OCI-LY7 (cell line): ENCODE data around the gene SLCO2B1. TPM values are rescaled to one million over a fixed set of nuclear protein-coding genes. Genes with fewer than 3 reads are reported as not detected.

Experiments
- BruUV-seq: library from RNA; stranded (reverse); fragments of 400-500 nt; replicated peaks from 2 replicates; lab custom pipeline; 2021; lab: Mats Ljungman, UMichigan
- CTCF ChIA-PET: fragments of 300-600 bp; sonication (Branson Sonifier 250); formaldehyde crosslinking; loops from one replicate; lab custom pipeline; 2022; ENCODE audit warnings: antibody characterized with exemption; ENCODE audit not compliant: unreplicated experiment; lab: Charles Lee
- POLR2A ChIA-PET: fragments of 300-600 bp; sonication (Branson Sonifier 250); formaldehyde crosslinking; loops from one replicate; lab custom pipeline; 2022; ENCODE audit warnings: antibody characterized with exemption; lab: Charles Lee
- DNase-seq: peaks from one replicate; pipeline ENCODE4 v3.0.0-alpha.2; 2015; ENCODE audit warnings: low spot score
- H2AFZ ChIP-seq: fragments of 200-600 bp; sonication (generic), shearing (Covaris generic); 2 replicates; pipeline ENCODE4 v1.6.1; 2014; ENCODE audit warnings: mild to moderate bottlenecking, antibody characterized with exemption, low read length, moderate library complexity
- H3K27ac ChIP-seq: fragments of 200-600 bp; sonication (generic); 2 replicates; pipeline ENCODE4 v1.5.1; 2014; ENCODE audit warnings: mixed run types, low read depth, mild to moderate bottlenecking, moderate library complexity, low read length, inconsistent platforms; ENCODE audit not compliant: poor library complexity, severe bottlenecking
- H3K36me3 ChIP-seq: fragments of 200-600 bp; sonication (generic); 2 replicates; pipeline ENCODE4 v1.6.1; 2014; ENCODE audit warnings: mild to moderate bottlenecking, antibody characterized with exemption, low read length, moderate library complexity, mixed read lengths; ENCODE audit not compliant: insufficient read depth
- H3K4me1 ChIP-seq: fragments of 200-600 bp; sonication (generic); 2 replicates; pipeline ENCODE4 v1.5.1; 2014; ENCODE audit warnings: mild to moderate bottlenecking, low read length; ENCODE audit not compliant: insufficient read depth, poor library complexity, severe bottlenecking
- H3K4me2 ChIP-seq: fragments of 200-600 bp; sonication (generic); 2 replicates; pipeline ENCODE4 v1.6.1; 2014; ENCODE audit warnings: mild to moderate bottlenecking, low read length
- H3K4me3 ChIP-seq: fragments of 200-600 bp; sonication (generic); 2 replicates; pipeline ENCODE4 v1.5.1; 2014; ENCODE audit warnings: mild to moderate bottlenecking, low read depth, low read length; ENCODE audit not compliant: poor library complexity, severe bottlenecking
- H3K79me2 ChIP-seq: fragments of 200-600 bp; sonication (generic); 2 replicates; pipeline ENCODE4 v1.6.1; 2016; ENCODE audit warnings: low read depth, mild to moderate bottlenecking, low read length, moderate library complexity, mixed read lengths; ENCODE audit not compliant: insufficient read depth
- H3K9me2 ChIP-seq: fragments of 200-600 bp; sonication (generic); 2 replicates; pipeline ENCODE4 v1.6.1; 2016; ENCODE audit warnings: mild to moderate bottlenecking, low read length, mixed read lengths; ENCODE audit not compliant: insufficient read depth
- H3K9me3 ChIP-seq: fragments of 200-600 bp; sonication (generic); 2 replicates; pipeline ENCODE4 v1.6.1; 2014; ENCODE audit warnings: mild to moderate bottlenecking, mixed run types, low read length, mixed read lengths
- H4K20me1 ChIP-seq: fragments of 200-600 bp; sonication (generic); 2 replicates; pipeline ENCODE4 v1.6.1; 2014; ENCODE audit warnings: mild to moderate bottlenecking, antibody characterized with exemption, low read length, moderate library complexity, mixed read lengths; ENCODE audit not compliant: insufficient read depth
- EZH2phosphoT487 ChIP-seq: fragments of 200-600 bp; sonication (generic); IDR thresholded peaks from 2 replicates; pipeline ENCODE4 v1.6.1; 2018; ENCODE audit warnings: low read depth, borderline replicate concordance, mild to moderate bottlenecking, mixed run types, antibody characterized with exemption, low read length, moderate library complexity, mixed read lengths
- intact Hi-C: fragments of 100-400 bp; cut with micrococcal nuclease; formaldehyde crosslinking; loops from one replicate; pipeline ENCODE4 v1.10.0; 2022; ENCODE audit not compliant: unreplicated experiment
- total RNA-seq, 2 experiments: library from RNA; depleted of rRNA in 1 of 2; stranded (reverse); fragments of >200 nt in 1 of 2; shearing (Covaris generic) in 1 of 2; gene quantifications; 2 replicates each; pipeline ENCODE4 v1.2.3, GENCODE V29; 2014 to 2022
- TF ChIP-seq, protein P1 (sequence below): fragments of 200-600 bp; sonication (generic); conservative IDR thresholded peaks from 2 replicates; pipeline ENCODE4 v1.5.1; 2014; ENCODE audit warnings: mild to moderate bottlenecking, antibody characterized with exemption, low read length, moderate library complexity, mixed read lengths

Gene SLCO2B1
- total RNA-seq, 2 experiments from 2014 or later = 0.03 TPM; not detected in 1

DNA sequence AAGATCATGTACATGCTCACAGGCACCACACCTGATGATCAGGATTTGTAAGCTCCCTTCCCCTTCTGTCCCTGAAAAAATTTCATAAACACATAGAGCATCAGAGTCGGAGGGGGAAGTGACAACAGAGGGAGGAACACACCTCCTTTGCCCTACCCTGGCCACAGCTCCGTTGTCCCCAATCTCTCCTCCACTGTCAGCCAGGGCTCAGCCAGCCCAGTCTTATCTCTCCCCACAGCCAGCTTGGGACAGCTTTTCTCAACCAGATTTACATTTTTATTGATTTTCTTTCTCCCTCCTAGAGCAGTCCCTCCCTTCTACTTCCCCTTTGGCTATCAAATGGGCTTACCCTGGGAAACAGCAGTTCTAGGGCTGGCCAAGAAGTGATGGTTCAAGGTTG, 57.5 kb downstream of the SLCO2B1 start:
- ChIA-PET CTCF (no interaction called here), POLR2A (interaction anchor here (0.5 kb wide), 1 partner anchor 867 kb away, joined by 6 read pairs; no protein-coding TSS in a partner anchor)

DNA sequence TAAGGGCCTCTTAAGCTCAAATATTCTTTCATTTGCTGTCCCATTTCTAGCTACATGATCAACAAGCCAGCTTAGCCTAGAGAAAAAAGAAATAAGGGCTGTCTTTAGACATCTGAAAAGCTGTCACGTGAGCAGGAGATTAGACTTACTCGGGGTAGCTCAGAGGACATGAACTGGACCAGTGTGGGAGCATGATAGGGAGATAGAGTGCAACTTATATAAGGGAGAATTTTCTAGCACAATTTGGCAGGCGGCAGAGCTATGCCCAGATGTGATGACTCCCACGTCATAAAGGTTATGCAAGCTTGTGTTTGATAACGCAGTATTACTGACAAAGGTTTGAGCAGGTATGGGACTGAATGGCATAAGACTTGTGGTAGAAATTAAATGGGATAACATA, 61.5 kb downstream of the SLCO2B1 start:
- intact Hi-C loops = no loop called here
- no peaks in the 10 kb centered on the region for H3K4me1 ChIP-seq
- no peaks in the 10 kb centered on the region; the same call in 1 of the 2 replicates for H4K20me1 ChIP-seq
- CTCF ChIA-PET = interaction anchor here (1.3 kb wide), 1 partner anchor 72 kb away, joined by 3 read pairs; no protein-coding TSS in a partner anchor
- no peak overlapping the region for H3K27ac ChIP-seq
- no peak overlapping the region for H3K4me2 ChIP-seq
- H3K4me3 ChIP-seq = no peak overlapping the region
- H3K9me3 ChIP-seq = no peaks in the 10 kb centered on the region
- H3K79me2 ChIP-seq = no peaks in the 10 kb centered on the region
- no TSS peak for BruUV-seq
- H3K36me3 ChIP-seq = no peaks in the 10 kb centered on the region
- POLR2A ChIA-PET = interaction anchor here (1.2 kb wide), 1 partner anchor 11 kb away, joined by 3 read pairs; no protein-coding TSS in a partner anchor
- DNase-seq = no peak
- no peaks in the 10 kb centered on the region for H3K9me2 ChIP-seq
- no peak overlapping the region for H2AFZ ChIP-seq
- TF ChIP-seq, protein P1, sequence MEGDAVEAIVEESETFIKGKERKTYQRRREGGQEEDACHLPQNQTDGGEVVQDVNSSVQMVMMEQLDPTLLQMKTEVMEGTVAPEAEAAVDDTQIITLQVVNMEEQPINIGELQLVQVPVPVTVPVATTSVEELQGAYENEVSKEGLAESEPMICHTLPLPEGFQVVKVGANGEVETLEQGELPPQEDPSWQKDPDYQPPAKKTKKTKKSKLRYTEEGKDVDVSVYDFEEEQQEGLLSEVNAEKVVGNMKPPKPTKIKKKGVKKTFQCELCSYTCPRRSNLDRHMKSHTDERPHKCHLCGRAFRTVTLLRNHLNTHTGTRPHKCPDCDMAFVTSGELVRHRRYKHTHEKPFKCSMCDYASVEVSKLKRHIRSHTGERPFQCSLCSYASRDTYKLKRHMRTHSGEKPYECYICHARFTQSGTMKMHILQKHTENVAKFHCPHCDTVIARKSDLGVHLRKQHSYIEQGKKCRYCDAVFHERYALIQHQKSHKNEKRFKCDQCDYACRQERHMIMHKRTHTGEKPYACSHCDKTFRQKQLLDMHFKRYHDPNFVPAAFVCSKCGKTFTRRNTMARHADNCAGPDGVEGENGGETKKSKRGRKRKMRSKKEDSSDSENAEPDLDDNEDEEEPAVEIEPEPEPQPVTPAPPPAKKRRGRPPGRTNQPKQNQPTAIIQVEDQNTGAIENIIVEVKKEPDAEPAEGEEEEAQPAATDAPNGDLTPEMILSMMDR = no peak
- TF ChIP-seq EZH2phosphoT487 = no peak

More for the DNA sequence above, 57.5 kb downstream of the SLCO2B1 start:
- Histone ChIP-seq H3K79me2 (no peaks in the 10 kb centered on the region), H3K9me3 (no peaks in the 10 kb centered on the region), H4K20me1 (no peaks in the 10 kb centered on the region), H3K4me2 (no peak overlapping the region), H3K36me3 (no peaks in the 10 kb centered on the region), H3K4me3 (no peak overlapping the region), H2AFZ (no peak overlapping the region), H3K27ac (no peak overlapping the region), H3K4me1 (peaks cover 8% of the 10 kb centered on the region), H3K9me2 (no peaks in the 10 kb centered on the region)
- TF ChIP-seq, protein P1 = no peak
- TF ChIP-seq EZH2phosphoT487 = no peak
- DNase-seq = no peak
- intact Hi-C loops = loop anchor here (5.0 kb wide), 1 partner anchor 39 kb away; no protein-coding TSS in a partner anchor
- BruUV-seq = no TSS peak

DNA sequence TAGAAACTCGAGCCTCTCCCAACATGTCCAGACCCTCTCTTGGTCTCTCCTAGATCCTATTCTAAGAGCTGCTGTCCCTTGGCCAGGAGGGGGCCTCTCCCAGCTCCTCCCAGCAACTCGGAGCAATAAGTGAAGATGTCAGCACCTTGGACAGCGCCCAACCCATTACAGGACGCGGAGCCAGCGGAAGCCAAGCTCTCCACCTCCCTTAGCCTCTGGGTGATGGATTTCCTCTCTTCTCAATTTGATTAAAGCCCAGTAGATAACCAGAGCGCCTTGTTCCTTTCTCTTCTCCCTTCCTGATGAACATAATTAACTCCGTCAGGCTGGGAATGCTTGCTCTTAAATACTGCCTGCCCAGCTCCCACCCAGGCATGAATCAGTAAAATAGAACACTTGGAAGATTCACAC, 63.5 kb downstream of the SLCO2B1 start:
- Histone ChIP-seq H3K79me2 (no peaks in the 10 kb centered on the region), H2AFZ (no peak overlapping the region), H3K9me3 (no peaks in the 10 kb centered on the region), H3K36me3 (no peaks in the 10 kb centered on the region), H3K9me2 (no peaks in the 10 kb centered on the region), H3K4me2 (no peak overlapping the region), H3K4me1 (no peaks in the 10 kb centered on the region), H3K4me3 (no peak overlapping the region), H3K27ac (no peak overlapping the region), H4K20me1 (no peaks in the 10 kb centered on the region; the same call in 1 of the 2 replicates)
- no peak for TF ChIP-seq EZH2phosphoT487
- TF ChIP-seq, protein P1 = 0 out of 2 replicates have a peak, but pooled peaks have one; percentile 15
- CTCF ChIA-PET = no interaction called here
- DNase-seq = peak; percentile 62
- no TSS peak for BruUV-seq
- POLR2A ChIA-PET = no interaction called here
- intact Hi-C loops = no loop called here
